Measurements from ENCODE around the gene TIPRL.
"Not testable (repeated sequence)": the region's sequence is repeated elsewhere in the genome, so short reads cannot be mapped to it uniquely, and the experiment has no call there.

The TIPRL gene

GRCh38 chr1:168180148-168180524 is 1.4 kb downstream of the TIPRL start:
- Histone ChIP-seq H3K4me2 (ENCODE audit: low read length) (peak overlapping the region; percentile 90), H3K9me2 (replicated peaks; ENCODE audit: control insufficient read depth, low read length) (no peaks in the 10 kb centered on the region), H3K27ac (ENCODE audit: low read depth, low read length) (peak overlapping the region; percentile 66; the same call in 1 of the 2 replicates), H3K79me2 (ENCODE audit: control insufficient read depth, low read length) (peaks cover 54% of the 10 kb centered on the region), H3K36me3 (ENCODE audit: control insufficient read depth, low read length) (peaks cover 12% of the 10 kb centered on the region), H3K27me3 (ENCODE audit: control insufficient read depth, low read length) (no peaks in the 10 kb centered on the region), H3F3A (ENCODE audit: control insufficient read depth, insufficient read depth) (peaks cover 6% of the 10 kb centered on the region; the same call in 1 of the 2 replicates), H3K4me3 (ENCODE audit: low read length) (peak overlapping the region; percentile 95), H3K4me1 (ENCODE audit: control insufficient read depth, low read length) (peaks cover 14% of the 10 kb centered on the region), H4K20me1 (ENCODE audit: control insufficient read depth, insufficient read depth, low read depth, low read length) (no peaks in the 10 kb centered on the region), H3K9me3 (ENCODE audit: control insufficient read depth, insufficient read depth, low read length) (no peaks in the 10 kb centered on the region)
- TF ChIP-seq CTCF (IDR thresholded peaks at IDR 0.05; ENCODE audit: low read depth, low read length, poor library complexity, severe bottlenecking) (no peak), EZH2phosphoT487 (IDR thresholded peaks at IDR 0.05; ENCODE audit: borderline replicate concordance, low read length) (no peak)

DNA sequence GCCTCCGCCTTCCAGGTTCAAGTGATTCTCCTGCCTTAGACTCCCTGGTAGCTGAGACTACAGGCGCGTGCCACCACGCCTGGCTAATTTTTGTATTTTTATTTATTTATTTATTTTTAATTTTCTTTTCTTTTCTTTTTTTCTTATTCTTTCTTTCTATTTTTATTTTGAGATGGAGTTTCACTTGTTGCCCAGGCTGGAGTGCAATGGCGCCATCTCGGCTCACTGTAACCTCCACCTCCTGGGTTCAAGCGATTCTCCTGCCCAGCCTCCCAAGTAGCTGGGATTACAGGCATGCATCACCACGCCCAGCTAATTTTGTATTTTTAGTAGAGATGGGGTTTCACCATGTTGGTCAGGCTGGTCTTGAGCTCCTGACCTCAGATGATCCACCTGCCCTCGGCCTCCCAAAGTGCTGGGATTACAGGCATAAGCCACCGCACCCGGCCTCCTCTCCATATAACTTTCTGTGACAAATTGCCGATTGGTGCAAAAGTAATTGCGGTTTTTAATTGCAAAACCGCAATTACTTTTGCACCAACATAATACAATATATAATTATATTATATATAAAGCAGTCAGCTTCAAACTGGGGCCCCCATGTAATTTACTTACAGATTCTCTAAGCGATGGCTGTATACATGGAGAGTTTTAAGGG is 2.4 kb downstream of the TIPRL start:
- peaks cover 54% of the 10 kb centered on the region for H3K79me2 ChIP-seq (ENCODE audit: control insufficient read depth, low read length)
- H3K27ac ChIP-seq (ENCODE audit: low read depth, low read length); H4K20me1 ChIP-seq (ENCODE audit: control insufficient read depth, insufficient read depth, low read depth, low read length): not testable (repeated sequence)

DNA sequence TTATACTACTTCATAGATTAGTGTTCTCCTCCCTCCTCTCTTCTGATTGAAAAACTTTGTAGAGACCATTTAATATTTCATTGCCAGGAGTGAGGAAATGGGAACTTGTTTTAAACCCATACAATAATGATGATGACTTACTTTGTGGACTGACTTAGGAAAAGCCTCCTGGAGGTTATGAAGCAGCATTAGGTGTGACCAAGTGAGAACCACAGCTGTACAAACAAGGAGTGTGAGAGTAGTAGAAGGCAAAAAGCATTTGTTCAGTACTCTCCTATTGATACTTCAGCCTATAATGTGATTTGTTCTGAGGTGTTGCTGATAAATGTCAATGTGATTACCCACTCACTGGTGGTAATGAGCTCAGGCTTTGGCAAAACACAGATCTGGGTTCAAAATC is 8.4 kb downstream of the TIPRL start:
- H3K27ac ChIP-seq (ENCODE audit: low read depth, low read length): no peak overlapping the region
- H3K79me2 ChIP-seq (ENCODE audit: control insufficient read depth, low read length): peaks cover 25% of the 10 kb centered on the region
- no peaks in the 10 kb centered on the region for H3K9me2 ChIP-seq (replicated peaks; ENCODE audit: control insufficient read depth, low read length)
- 0 out of 2 replicates have a peak, but pooled peaks cover 3% of the 10 kb centered on the region for H3F3A ChIP-seq (ENCODE audit: control insufficient read depth, insufficient read depth)
- TF ChIP-seq CTCF (IDR thresholded peaks at IDR 0.05; ENCODE audit: low read depth, low read length, poor library complexity, severe bottlenecking) (no peak), EZH2phosphoT487 (IDR thresholded peaks at IDR 0.05; ENCODE audit: borderline replicate concordance, low read length) (no peak)
- no peak overlapping the region for H3K4me3 ChIP-seq (ENCODE audit: low read length)
- peaks cover 56% of the 10 kb centered on the region for H3K36me3 ChIP-seq (ENCODE audit: control insufficient read depth, low read length)
- no peak overlapping the region for H3K4me2 ChIP-seq (ENCODE audit: low read length)
- no peaks in the 10 kb centered on the region for H3K9me3 ChIP-seq (ENCODE audit: control insufficient read depth, insufficient read depth, low read length)
- no peaks in the 10 kb centered on the region for H3K4me1 ChIP-seq (ENCODE audit: control insufficient read depth, low read length)
- no peaks in the 10 kb centered on the region for H4K20me1 ChIP-seq (ENCODE audit: control insufficient read depth, insufficient read depth, low read depth, low read length)
- no peaks in the 10 kb centered on the region for H3K27me3 ChIP-seq (ENCODE audit: control insufficient read depth, low read length)

More for the DNA sequence above, 2.4 kb downstream of the TIPRL start:
- Histone ChIP-seq H3K4me1 (ENCODE audit: control insufficient read depth, low read length) (peaks cover 14% of the 10 kb centered on the region), H3K36me3 (ENCODE audit: control insufficient read depth, low read length) (peaks cover 14% of the 10 kb centered on the region)
- not testable (repeated sequence) for H3K27me3 ChIP-seq (ENCODE audit: control insufficient read depth, low read length); H3F3A ChIP-seq (ENCODE audit: control insufficient read depth, insufficient read depth); H3K4me3 ChIP-seq (ENCODE audit: low read length); H3K9me3 ChIP-seq (ENCODE audit: control insufficient read depth, insufficient read depth, low read length); H3K4me2 ChIP-seq (ENCODE audit: low read length); H3K9me2 ChIP-seq (replicated peaks; ENCODE audit: control insufficient read depth, low read length)

- no peak overlapping the region for H3K27ac ChIP-seq (ENCODE audit: low read depth, low read length)
- H3K79me2 ChIP-seq (ENCODE audit: control insufficient read depth, low read length): peaks cover 3% of the 10 kb centered on the region; the same call in 1 of the 2 replicates
- no peaks in the 10 kb centered on the region for H3K9me2 ChIP-seq (replicated peaks; ENCODE audit: control insufficient read depth, low read length)
- H3K4me1 ChIP-seq (ENCODE audit: control insufficient read depth, low read length): no peaks in the 10 kb centered on the region
- no peaks in the 10 kb centered on the region for H3F3A ChIP-seq (ENCODE audit: control insufficient read depth, insufficient read depth)
- H3K4me3 ChIP-seq (ENCODE audit: low read length): no peak overlapping the region
- H4K20me1 ChIP-seq (ENCODE audit: control insufficient read depth, insufficient read depth, low read depth, low read length): no peaks in the 10 kb centered on the region
- H3K9me3 ChIP-seq (ENCODE audit: control insufficient read depth, insufficient read depth, low read length): no peaks in the 10 kb centered on the region
- peaks cover 57% of the 10 kb centered on the region for H3K36me3 ChIP-seq (ENCODE audit: control insufficient read depth, low read length)
- TF ChIP-seq CTCF (IDR thresholded peaks at IDR 0.05; ENCODE audit: low read depth, low read length, poor library complexity, severe bottlenecking) (no peak), EZH2phosphoT487 (IDR thresholded peaks at IDR 0.05; ENCODE audit: borderline replicate concordance, low read length) (no peak)
- H3K4me2 ChIP-seq (ENCODE audit: low read length): no peak overlapping the region
- no peaks in the 10 kb centered on the region for H3K27me3 ChIP-seq (ENCODE audit: control insufficient read depth, low read length)
Observed at GRCh38 chr1:168190403-168190802, 11.6 kb downstream of the TIPRL start.
